LHCN-M2 (cell line): ENCODE data around the gene PTPN23. TPM values are rescaled to one million over a fixed set of nuclear protein-coding genes. Genes with fewer than 3 reads are reported as not detected.
"Not testable (repeated sequence)": the region's sequence is repeated elsewhere in the genome, so short reads cannot be mapped to it uniquely, and the experiment has no call there.

ENCODE experiments used
- DNase-seq: peaks from one replicate; pipeline ENCODE4 v3.0.0-alpha.2; 2012; ENCODE audit warnings: low read depth
- total RNA-seq: library from RNA; depleted of rRNA; stranded (reverse); fragments of >200 nt; gene quantifications from 2 replicates; pipeline ENCODE4 v1.2.3, GENCODE V29; 2014

The PTPN23 gene
- total RNA-seq, 1 experiment from 2014 or later, result 15.2 TPM

- no peak for DNase-seq
Observed at GRCh38 chr3:47367631-47368030, 13.2 kb upstream of the PTPN23 start.

- not testable (repeated sequence) for DNase-seq
Observed at GRCh38 chr3:47370020-47370419, 10.8 kb upstream of the PTPN23 start.

GRCh38 chr3:47370887-47371697, 9.7 kb upstream of the PTPN23 start:
- no peak for DNase-seq

DNA sequence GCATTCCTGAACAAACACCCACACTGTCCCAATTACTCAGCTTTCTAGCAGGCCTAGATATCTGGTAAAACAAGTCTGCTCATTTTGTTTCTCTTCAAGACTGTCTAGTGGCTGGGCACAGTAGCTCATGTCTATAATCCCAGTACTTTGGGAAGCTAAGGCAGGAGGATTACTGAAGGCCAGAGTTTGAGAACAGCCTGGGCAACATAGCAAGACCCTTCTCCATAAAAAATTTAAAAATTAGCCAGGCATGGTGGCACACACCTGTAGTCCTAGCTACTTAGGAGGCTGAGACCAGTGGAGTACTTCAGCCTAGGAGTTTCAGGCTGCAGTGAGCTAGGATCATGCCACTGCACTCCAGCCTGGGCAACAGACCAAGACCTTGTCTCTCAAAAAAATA, 6.2 kb upstream of the PTPN23 start:
- DNase-seq, result no peak

- DNase-seq, result no peak
Observed at GRCh38 chr3:47376393-47376792, 4.4 kb upstream of the PTPN23 start.

- DNase-seq, result no peak
Observed at GRCh38 chr3:47377186-47377585, 3.6 kb upstream of the PTPN23 start.

DNA sequence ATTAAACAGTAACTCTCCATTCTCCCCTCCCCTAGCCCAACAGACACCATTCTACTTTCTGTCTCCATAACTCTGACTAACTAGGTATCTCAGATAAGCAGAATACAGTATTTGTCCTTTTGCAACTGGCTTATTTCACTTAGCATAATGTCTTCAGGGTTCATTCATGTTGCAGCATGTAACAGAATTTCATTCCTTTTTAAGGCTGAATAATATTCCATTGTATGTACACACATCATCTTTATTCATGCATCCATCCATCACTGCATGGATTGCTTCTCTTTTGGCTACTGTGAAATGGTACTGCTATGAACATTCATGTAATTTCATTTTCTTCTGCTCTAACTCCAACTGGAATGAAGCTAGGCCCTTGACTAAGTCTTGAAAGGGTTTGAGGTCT, 2.0 kb upstream of the PTPN23 start:
- no peak for DNase-seq

DNA sequence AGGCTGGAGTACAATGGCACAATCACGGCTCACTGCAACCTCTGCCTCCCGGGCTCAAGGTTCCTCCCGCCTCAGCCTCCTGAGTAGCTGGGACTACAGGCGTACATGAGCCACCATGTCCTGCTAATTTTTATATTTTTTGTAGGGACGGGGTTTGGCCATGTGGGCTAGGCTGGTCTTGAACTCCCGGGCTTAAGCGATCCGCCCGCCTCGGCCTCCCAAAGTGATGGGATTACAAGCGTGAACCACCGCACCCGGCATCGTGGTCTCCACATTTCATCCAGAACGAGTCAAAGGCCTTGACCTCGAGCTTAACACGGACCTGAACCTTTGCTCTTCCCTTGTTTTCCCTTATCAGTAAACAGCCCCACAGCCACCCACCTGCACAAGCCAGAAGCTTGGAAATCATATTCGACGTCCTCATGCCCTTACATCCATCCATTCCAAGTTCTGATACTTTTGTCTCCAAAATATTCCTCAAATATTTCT, 1.4 kb upstream of the PTPN23 start:
- no peak for DNase-seq

DNA sequence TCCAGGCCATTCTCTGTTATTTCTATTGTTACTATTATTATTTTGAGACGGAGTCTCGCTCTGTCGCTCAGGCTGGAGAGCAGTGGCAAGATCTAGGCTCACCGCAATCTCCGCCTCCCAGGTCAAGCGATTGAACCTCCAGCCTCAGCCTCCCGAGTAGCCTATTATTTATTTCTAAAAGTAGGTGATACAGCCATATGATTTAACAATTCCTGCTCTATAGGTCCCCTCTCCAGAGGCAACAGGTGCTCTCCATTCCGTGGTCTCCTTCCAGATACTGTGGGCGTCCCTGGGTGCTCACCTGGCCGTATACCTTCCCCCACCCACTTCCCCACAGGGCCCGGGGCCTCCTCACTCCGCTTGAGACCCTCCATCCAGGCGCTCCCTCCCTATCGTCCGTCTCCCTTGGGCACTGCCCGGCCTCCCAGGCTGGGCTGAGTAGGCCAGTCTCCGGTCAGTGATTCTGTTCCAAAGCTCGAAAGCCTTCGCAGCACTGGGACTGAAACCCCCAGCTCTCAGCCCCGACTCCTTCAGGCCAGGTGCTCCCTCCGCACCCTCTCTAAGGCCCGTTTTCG, 708 bp upstream of the PTPN23 start:
- DNase-seq, result no peak

DNA sequence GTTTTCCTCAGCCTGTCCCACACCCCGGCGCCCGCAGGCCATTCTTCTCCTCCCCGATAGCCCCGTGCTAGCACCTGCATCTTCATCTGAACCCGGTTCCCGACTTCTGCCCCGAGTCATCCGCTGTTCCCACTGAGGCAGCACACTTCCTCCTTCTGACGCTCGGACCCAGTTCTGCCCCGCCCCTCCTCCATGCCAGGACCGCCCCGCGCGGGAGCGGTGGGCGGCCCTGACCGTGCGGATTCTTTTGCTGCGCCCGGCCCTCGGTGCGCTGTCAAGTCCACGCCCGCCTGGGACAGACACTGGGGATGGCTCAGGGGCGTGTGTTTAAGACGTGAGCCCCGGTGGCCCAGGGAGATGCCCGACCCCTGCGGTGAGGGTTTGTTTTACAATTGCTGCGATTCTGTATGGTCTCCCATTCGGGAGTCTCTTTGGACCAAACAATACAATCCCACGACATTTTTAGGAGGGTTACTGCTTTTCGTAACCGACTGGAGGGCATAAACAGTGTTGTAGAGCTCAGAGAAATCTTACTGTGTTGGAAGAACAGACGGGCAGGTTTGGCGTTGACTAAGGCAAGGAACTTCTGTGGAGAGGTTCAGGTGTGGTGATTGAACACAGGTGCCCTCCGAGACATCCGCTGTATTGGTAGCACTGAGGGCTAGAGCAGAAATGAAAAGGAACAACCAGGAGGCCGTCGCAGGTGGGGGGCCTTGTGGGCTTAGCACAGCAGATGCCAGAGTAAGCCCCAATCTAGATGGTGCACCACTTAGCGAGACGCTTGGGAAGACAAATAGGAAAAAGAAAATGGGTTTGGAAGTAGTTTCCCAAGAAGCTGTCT, 716 bp downstream of the PTPN23 start:
- peak; percentile 84 for DNase-seq

DNA sequence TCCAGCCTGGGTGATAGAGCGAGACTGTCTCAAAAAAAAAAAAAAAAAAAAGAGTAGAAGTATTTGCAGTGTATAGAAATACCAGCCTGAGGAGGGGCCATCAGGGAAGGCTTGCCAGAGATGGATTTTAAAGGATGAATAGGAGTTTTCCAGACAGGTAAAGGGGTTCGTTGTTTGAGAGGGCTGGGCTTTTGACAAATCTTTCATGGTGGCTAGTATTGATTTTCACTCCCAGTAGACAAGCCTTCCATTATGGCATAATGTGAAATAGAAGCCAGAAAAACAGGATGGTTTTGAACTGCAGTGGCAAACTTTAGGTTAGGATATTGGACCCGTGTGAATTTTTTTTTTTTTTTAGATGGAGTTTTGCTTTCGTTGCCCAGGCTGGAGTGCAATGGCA, 3.6 kb downstream of the PTPN23 start:
- DNase-seq, result no peak

GRCh38 chr3:47385007-47385406, 4.2 kb downstream of the PTPN23 start:
- no peak for DNase-seq

- no peak for DNase-seq
Observed at GRCh38 chr3:47385796-47386195, 5.0 kb downstream of the PTPN23 start.

GRCh38 chr3:47392933-47393332, 12.1 kb downstream of the PTPN23 start:
- DNase-seq, result no peak

DNA sequence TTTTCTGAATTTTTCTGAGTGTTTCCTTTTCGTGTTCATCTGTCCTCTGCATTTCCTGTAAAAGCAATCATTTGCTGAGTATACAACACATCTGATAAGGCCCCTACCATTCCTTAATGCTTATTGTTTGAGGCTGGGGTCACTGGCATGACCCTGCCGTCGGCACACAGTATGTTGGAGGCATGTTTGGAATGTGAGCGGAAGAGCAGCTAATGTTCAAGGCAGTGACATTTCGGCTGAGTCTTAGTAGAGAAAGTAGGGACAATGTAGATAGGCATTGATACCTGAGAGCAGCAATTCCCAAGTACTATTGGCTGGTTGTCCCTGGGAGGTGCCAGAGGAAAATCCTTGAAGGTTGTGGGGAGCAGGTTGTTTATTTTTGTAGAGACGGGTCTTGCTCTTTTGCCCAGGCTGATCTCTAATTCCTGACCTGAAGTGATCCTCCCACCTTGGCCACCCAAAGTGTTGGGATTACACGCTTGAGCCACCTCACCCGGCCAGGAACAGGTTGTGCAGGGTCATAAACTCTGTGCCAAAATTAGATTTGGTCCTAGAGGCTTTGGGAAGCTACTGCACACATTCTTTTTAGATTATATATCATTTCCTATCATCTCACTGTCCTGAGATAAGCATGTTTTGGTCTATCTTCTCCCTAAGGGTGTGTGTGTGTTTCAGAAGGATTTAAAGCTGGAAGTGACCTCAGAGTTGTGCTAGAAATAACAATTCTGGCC, 13.5 kb downstream of the PTPN23 start:
- DNase-seq, result no peak

DNA sequence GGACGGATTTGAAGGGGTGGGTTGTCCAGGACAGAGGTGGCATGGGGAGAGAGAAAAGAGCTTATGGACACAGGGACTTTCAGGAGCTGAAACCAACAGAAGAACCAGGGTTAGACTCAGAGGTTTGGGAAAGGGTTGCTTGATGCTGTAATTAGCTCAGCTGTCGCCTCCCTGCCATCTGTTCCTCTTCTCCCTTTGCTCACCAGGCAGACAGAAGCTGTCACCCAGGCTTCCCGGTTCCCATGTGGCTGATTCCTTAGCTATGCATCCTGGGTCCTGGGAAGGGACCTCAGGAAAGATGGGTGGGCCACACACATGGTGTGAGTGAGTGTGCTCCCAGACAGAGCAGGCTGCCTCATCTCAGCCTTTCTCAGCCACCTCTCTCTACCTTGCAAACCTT, 14.1 kb downstream of the PTPN23 start:
- DNase-seq, result peak; percentile 60

- no peak for DNase-seq
Observed at GRCh38 chr3:47398228-47398627, 17.4 kb downstream of the PTPN23 start.

DNA sequence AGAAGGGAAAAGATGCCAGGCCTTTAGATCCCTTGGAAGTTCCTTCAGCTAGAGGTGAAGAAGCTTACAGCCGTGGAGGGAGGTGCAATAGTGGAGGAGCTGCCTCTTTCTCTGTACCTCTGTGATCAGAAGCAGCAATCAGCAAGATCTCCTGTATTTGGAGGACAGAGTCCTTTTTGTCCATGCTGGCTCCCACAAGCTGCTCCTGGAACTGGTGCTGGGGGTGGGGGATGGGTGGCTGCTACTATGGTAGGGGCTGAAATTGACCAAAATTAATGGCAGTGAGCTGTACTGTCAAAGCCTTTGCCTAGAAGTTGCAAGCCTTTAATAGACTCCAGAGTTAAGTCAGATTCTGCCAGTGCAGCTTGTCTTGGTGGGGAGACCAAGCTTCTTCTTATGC, 18.2 kb downstream of the PTPN23 start:
- DNase-seq, result no peak

DNA sequence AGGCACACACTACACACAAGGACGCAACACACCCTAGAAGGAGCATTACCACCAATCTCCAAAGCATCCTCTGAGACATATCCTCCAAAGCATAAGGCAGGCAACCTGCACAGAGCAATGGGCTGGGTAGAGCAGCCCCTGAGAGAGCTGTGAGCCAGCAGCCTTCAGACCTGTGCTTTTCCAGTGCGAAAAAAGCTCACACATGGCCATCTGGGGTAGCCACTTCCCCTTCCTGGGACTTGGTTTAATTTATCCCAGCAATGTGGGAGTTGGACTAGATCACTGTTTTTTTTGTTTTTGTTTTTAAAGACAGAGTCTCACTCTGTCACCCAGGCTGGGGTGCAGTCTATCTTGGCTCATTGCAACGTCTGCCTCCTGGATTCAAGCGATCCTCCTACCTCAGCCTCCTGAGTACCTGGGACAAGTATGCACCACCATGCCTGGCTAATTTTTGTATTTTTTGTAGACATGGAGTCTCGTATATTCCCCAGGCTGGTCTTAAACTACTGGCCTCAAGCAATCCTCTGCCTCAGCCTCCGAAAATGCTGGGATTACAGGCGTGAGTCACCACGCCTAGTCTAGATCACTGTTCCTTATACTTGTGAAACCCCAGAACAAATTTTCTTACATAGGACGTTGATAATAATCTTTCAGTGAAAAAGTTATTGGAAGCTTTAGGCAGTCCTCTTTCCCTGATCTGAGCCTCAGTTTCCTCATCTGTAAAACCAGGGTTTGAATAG, 18.9 kb downstream of the PTPN23 start:
- no peak for DNase-seq

GRCh38 chr3:47404431-47404876, 23.6 kb downstream of the PTPN23 start:
- DNase-seq, result no peak
